ENCODE data around the gene TAS2R20.
"Not testable (repeated sequence)": the region's sequence is repeated elsewhere in the genome, so short reads cannot be mapped to it uniquely, and the experiment has no call there.

Gene TAS2R20, protein sequence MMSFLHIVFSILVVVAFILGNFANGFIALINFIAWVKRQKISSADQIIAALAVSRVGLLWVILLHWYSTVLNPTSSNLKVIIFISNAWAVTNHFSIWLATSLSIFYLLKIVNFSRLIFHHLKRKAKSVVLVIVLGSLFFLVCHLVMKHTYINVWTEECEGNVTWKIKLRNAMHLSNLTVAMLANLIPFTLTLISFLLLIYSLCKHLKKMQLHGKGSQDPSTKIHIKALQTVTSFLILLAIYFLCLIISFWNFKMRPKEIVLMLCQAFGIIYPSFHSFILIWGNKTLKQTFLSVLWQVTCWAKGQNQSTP

DNA sequence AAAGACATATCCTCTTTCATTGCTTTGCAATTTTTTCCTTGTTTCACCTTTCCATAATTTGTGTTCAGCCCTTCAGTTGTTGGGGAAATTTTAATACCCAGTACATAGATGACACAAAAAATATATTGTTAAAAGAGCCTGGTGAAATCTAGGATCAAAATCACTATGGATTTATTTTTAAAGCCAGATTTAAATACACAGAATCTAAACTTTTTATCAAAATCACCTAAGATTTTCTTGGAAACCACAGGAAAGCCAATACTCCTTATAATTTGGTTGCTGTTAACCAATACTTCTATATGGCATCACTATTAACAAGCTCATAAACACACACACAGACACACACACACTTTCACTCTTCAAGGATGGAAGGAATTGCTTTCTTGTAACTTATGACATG lies at the start of gene TAS2R20:
Gene TAS2R20, minus strand, starts transcription at position 101 of the 400 bp plus-strand sequence. CDS start 429 bp downstream, outside the sequence.
- DNase-seq = no peak

DNA sequence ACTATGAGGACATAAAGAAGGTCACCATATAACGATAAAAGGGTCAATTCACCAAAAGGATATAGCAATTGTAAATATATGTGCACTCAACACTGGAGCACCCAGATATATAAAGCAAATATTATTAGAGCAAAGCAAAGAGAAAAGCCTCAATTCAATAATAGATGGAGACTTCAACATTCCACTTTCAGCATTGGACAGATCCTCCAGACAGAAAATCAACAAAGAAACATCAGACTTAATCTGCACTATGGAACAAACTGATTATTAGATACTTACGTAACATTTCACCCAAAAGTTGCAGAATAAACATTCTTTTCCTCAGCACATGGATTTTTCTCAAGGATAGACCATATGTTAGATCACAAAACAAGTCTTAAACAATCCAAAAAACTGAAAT lies 43.3 kb upstream of the TAS2R20 start:
- DNase-seq = not testable (repeated sequence)

DNA sequence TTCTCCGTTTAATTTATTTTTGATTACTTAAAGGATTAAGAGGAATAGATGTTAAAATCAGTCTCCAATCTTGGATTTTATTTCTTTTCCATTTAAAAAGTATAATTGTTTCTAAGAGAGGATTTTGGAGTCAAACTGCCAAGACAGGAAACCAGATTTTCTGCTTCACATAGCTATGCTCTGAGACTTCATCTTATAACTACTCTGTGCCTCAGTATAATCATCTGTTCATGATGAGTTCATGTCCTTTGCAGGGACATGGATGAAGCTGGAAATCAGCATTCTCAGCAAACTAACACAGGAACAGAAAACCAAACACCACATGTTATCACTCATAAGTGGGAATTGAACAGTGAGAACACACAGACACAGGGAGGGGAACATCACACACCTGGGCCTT lies 42.1 kb upstream of the TAS2R20 start:
- no peak for DNase-seq

DNA sequence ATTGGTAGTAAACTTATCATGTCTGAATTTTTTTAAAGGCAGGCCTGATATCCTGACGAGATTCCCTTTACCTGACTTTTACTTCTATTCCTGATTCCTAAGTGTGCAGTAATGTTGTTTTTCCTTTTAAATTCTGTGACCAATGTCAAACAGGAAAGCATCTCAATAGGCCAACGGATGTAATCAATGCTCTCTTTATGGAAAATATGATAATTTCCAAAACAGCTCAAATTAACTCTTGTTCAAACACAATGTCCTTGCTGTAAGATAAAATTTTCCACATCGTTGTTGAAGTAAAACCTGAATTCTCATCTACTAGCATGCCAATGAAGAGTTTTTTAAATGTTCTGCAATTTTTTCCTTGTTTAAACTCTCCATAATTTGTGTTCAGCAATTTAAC lies 41.1 kb upstream of the TAS2R20 start:
- DNase-seq = no peak

DNA sequence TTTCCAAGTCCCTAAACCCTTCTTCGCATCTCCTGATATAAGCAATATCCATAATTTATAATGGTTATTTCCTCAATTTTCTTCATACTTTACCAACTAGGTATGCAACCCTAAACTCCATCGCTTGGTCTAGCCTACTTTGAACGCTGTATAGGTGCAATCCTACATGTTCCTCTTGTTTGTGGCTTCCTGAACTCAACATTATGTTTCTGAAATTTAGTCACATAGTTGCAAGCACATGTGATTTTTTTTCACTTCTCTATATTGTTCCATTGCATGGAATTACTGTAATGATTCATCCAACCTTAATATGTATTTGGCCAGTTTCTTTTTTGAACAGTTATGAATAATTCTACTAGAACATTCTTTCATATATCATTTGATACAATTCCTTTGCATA lies 35.9 kb upstream of the TAS2R20 start:
- not testable (repeated sequence) for DNase-seq

DNA sequence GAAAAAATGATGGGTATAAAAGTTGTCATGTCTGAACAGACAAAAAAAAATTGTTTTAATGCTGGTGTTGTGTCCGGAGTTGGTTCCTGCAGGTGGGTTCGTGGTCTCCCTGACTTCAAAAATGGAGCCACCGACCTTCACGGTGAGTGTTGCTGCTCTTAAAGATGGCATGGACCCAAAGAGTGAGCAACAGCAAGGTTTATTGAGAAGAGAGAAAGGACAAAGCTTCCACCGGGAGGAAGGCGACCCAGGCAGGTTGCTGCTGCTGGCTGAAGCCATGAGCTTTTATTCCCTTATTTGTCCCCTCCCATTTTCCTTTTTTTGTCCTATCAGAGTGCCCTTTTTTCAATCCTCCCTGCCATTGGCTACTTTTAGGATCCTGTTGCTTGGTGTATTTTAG lies 33.2 kb upstream of the TAS2R20 start, which contains the start of gene TAS2R31:
Gene TAS2R31, minus strand, starts transcription at position 101 of the 400 bp plus-strand sequence. Its CDS starts 72 bp downstream, at position 29.
- DNase-seq = no peak

DNA sequence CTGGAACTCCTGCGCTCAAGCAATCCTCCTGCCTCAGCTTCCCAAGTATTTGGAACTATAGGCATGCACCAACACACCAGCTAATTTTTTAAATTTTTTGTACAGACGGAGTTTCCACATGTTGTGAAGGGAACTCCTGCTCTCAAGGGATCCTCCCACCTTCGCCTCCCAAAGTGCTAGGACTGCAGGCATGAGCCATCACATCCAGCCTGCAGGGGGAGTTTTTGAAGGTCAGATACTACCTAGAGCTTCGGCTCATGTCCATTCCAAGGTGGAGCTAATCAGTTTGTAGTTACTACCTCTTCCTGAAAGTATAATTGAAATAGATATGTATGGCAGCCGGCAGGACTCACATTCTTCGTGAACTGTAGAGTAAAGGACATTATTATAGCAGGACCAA lies 28.0 kb upstream of the TAS2R20 start:
- DNase-seq = no peak

DNA sequence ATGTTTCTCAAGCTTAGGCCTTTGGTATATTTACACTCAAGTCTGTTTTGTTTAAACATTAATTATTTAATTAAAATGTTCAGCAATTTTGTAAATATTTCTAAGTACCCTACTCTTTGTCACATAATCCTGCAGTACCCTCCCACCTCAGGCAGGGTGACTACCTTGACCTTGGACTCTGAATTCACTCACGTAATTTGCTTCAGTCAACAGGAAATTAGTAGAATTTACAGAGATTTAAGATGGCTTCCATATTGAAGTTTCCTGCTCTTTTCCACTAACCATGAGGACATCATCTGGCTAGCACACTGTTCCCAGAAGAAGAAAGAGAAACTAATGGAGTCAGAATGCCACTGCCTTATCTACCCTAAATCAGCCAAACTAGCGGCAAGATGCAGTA lies 25.3 kb upstream of the TAS2R20 start:
- no peak for DNase-seq

DNA sequence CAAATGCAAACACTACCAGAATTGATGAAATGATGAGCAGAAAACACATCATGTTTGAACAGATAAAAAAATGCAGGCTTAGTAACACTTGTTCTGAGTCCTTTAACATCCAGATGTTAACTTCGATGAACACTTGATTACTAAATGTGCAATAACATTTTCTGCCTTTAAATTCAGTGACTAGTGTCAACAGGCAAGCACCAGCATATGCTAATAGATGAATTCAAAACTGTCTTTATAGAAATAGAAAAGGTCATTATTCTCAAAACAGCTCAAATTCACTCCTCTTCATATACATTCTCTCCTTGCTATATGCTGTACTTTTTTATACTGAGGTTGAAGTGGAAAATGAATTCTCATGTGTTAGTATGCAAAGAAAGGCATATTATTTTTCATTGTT lies 24.4 kb upstream of the TAS2R20 start, which contains the start of gene TAS2R19:
Gene TAS2R19, minus strand, starts transcription at position 101 of the 400 bp plus-strand sequence. Its CDS starts 49 bp downstream, at position 52.
- DNase-seq = no peak

DNA sequence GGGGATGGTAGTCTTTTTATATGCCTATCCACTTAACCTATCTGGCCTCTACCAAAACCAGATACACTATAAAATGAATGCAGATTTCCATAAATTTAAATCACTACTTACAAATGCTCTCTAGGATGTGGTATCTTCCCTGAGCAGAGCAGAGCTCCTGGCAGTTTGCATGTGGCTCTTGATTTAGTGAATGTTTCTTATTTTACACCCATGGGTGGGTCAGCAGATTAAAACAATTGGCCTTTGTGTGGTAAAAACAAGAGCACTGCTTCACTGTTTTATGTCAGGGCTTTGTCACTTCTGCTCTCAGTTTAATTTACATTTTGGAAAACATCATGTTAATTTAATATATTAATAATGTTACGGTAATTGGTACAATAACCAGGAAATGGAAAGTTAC lies 18.8 kb upstream of the TAS2R20 start:
- no peak for DNase-seq

DNA sequence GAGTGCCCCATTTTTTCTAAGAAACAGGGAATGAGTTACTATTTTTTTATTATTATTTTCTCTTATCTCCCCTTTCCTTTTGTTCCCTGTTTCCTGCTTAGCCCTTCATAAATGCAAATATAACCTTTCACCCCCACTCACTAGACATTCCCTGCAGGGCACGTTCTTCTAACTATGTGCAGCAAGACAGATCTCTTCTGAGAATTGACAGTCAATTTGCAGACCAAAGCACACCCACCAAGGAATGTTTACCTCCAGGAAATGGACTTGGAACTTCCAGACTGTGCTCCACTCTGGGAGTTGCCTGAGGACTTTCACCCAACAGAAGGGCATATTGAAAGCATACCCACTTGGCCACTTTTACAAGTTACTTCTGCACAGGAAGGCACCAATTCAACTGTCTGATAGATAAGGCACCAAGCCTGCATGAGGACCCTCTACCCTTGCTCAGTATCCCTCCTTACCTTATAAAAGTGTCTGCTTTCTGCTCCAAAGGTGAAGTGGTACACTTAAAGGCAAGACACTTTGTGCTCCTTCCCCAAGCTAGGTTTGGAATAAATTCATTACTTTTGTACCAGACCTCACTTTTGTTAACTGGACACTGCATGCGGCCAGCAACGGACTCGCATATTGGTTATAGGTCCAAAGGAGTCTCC lies 17.8 kb upstream of the TAS2R20 start:
- DNase-seq = no peak

DNA sequence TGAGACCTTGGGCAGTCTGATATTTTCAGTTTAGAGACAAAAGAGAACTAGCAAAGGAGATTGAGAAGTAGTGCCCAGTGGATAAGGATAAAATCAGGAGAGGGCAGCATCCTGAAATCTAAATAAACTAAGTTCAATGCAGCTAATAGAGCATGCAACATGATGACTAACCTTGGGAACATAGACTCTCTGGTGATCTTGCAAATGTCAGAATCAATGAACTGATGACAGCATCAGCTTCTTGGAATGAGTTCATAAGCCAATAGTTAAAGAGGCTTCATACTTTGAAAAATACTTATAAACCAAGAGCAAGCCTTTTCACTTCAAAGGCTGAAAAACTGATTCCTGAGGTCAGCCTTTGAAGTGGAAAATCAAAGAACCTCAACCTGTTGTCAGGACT lies 16.1 kb upstream of the TAS2R20 start:
- DNase-seq = no peak

DNA sequence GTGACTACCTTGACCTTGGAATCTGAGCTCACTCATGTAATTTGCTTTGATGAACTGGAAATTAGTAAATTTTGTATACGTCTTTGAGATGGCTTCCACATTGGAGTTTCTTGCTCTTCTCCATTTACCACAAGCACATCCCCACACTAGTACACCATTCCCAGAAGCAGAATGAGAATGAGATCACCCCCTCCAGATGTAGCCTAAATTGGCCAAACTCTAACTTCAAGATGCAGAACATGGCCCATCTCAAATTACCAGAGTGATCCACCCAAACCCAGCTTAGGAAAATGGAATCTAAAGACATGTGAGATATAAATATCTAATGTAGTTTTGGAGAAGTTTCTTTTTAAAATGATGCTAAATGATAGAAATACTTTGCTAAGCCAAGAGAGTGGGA lies 9.5 kb upstream of the TAS2R20 start:
- DNase-seq = no peak

DNA sequence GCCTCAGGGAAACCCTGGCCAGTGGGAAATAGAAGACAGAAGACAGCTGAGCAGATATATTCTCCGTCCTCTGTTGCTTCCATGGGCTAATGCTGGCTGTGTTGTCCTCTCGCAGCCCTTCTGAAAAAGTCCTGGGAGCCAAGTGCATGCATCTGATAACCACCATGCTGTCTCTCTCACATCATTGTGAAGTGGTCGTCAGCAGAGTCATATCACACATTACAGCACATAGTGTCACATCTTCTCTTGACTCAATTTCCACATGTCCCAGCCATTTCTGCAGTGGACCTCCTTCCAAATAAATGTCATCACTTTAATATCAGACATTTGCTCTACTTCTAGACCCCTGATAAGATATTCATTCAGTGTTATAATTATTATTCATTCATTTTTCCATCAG lies 3.8 kb downstream of the TAS2R20 start:
- DNase-seq = no peak

DNA sequence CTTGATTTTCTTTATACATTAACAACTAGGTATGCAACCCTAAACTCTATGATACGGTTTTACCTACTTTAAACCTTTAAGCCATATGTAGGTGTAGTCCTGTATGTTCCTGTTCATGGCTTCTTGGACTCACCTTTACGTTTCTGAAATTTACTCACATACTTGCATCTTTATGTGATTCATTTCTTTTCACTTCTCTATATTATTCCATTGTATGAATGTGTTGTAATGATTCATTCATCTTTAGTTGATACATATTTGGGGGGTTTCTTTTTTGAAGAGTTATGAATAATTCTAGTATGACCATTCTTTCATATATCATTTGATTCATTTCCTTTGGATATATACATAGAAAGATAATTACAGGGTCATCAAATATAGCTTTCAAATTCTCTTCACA lies 9.0 kb downstream of the TAS2R20 start:
- no peak for DNase-seq

DNA sequence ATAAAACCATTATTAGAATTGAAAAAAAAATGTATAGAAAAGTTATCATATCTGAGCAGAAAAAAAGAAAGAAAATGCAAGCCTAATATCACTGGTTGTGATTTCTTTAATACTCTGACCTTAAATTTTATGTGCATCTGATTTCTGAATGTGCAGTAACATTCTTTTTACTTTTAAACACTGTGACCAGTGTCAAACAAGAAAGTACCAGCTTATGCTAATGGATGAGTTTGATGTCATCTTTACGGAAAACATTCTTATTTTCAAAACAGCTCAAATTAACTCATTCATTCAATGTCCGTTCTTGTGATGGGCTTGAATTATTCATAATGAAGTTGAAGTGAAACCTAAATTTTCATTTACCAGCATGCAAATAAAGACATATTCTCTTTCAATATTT lies 11.3 kb downstream of the TAS2R20 start, which contains the start of gene TAS2R50:
Gene TAS2R50, minus strand, starts transcription at position 101 of the 400 bp plus-strand sequence. Its CDS starts 52 bp downstream, at position 49.
- DNase-seq = no peak

DNA sequence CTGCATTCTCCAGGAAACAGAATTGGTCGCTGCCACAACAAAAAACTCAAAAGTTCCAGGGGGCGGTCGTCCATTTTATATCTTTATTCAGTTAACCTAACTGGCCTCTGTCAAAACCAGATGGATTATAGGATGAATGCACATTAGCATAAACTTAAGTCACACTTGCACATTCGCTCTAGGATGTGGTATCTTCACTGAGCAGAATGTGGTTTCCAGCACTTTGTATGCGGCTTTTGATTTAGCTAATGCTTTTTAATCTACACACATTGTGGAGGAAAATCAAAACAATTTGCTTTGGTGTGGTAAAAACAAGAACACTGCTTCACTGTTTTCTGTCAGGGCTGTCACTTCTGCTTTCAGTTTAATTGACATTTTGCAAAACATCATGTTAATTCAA lies 15.9 kb downstream of the TAS2R20 start:
- DNase-seq = no peak

DNA sequence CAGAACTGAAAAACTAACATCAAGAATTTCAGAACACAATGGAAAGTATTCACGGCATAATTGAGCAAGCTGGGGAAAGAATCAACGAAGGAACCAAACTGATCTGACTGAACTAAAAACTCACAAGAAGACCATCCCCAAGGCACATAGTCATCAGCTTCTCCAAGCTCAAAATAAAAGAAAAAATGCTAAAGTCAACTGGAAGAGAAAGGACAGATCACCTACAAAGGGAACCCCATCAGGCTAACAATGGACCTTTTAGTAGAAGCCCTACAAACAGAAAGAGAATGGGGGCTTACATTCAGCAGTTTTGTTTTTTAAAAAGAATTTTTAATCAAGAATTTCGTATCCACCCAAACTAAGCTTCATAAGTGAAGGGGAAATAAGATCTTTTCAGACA lies 23.1 kb downstream of the TAS2R20 start:
- DNase-seq = no peak

DNA sequence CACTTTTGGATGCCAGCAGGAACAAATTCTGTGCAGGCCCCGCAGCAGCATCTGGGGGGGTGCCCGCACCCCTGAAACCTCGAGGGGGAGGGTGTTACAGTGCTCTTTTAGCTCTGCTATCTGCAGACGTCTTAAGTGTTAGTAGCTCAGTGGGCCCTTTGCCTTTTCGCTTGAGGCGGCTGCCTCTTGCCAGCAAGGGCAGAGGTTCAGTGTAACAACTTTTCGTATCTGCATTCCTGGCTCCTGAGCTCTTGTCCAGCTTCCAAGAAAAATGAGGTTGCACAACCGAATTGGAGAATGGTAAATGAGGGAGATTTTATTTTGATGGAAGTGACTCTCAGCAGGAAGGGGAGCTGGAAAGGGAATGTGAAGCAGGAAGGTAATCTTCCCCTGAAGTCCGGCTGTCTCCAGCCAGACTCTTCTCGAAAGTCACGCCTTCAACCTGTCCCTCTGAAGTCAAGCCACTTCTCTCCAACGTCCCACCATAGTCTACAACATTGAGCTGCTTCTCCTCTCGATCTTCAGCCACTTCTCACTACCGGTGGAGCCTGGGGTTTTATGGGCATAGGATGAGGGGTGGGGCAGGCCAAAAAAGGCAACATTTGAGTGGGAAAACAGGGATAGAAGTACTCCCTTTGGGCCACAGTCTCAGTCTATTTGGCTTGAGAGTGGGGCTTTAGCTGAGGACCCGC lies 29.2 kb downstream of the TAS2R20 start:
- no peak for DNase-seq

DNA sequence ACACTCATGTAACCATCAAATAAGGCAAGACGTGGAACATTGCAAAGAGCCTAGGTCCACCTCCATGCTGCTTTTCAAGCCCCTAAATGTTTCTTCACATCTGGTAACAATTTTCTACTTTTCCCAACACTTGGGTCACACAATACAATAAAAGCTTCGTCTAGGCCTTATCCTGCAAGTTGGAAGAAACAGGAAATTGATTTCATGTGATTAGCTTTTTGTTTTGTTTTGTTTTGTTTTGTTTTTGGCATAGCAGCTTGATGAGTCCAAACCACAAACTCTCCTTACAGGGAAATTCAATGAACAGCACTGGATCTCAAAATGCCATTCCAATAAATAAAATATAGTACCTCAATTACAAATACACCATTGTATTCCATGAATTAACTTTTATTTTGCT lies 30.7 kb downstream of the TAS2R20 start:
- no peak for DNase-seq

DNA sequence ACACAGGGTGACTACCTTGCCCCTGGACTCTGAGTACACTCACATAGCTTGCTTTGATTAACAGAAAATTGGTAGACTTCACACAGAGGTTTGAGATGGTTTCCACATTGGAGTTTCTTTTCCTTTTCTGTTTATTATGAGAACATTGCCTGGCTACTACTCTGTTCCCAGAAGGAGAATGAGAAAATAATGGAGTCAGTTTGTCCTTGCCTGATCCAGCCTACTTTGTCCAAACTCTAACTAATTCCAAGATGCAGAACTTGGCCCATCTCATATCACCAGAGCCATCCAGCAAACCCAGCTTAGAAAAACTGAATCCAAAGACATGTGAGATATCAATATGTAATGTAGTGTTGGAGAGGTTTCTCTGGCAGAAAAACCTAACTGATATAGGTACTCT lies 31.8 kb downstream of the TAS2R20 start:
- DNase-seq = no peak

DNA sequence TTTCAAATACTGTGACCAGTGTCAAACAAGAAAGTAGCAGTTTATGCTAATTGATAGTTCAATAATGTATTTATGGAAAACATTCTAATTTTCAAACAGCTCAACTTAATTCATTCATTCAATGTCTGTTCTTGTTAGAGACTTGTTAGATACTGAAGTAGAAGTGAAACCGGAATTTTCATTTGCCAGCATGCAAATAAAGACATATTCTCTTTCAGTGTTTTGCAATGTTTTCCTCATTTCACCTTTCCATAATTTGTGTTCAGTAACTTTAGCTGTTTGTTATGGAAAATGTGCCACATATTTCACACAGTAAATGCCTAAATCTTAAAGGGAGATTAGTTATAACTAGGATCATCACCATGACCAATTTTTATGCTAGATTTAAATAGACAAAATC lies 32.6 kb downstream of the TAS2R20 start:
- DNase-seq = no peak

DNA sequence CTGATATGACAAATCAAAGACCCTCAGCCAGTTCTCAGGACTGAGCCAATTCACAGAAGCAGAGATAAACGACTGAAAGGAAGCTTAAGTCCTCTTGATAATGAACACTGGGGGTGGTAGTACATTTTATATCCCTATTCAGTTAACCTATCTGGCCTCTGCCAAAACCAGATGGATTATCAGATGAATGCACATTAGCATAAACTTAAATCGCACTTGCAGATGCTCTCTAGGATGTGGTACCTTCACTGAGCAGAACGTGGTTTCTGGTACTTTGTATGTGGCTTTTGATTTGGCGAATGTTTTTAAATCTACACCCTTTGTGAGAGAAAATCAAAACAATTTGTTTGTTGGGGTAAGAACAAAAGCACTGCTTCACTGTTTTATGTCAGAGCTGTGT lies 37.9 kb downstream of the TAS2R20 start:
- no peak for DNase-seq

DNA sequence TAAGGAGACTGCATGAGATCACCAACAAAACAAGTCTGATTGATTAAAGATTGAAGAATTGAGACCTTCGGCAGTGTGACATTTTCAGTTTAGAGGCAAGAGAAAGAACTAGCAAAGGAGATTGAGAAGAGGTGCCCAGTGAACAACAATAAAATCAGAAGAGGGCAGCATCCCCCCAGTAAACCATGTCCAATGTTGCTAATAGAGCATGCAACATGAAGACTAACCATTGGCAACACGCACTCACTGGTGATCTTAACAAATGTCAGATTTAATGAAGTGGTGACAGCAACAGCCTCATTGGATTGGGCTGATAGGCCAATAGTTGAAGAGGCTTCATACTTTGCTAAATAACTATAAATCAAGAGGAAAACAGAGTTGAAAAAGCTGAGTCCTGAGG lies 38.3 kb downstream of the TAS2R20 start:
- DNase-seq = no peak

Data from femur (tissue), 1 donor.